HUES6 (cell line): ENCODE measurements around the gene TSPAN9.

Experiments used
- H3K27ac ChIP-seq: 2 replicates; pipeline ENCODE4 v1.7.0; 2013; ENCODE audit warnings: low read depth, mild to moderate bottlenecking, low read length, inconsistent platforms
- H3K27me3 ChIP-seq: 2 replicates; pipeline ENCODE4 v1.6.1; 2013; ENCODE audit warnings: low read length; ENCODE audit not compliant: control insufficient read depth, insufficient read depth
- H3K36me3 ChIP-seq: 2 replicates; pipeline ENCODE4 v1.6.1; 2013; ENCODE audit warnings: low read length; ENCODE audit not compliant: control insufficient read depth, insufficient read depth
- H3K4me1 ChIP-seq: 2 replicates; pipeline ENCODE4 v1.6.1; 2013; ENCODE audit warnings: low read length; ENCODE audit not compliant: control insufficient read depth, insufficient read depth
- H3K4me3 ChIP-seq: 2 replicates; pipeline ENCODE4 v1.5.1; 2013; ENCODE audit warnings: low read depth, low read length
- H3K9ac ChIP-seq: one replicate; pipeline ENCODE4 v1.6.1; 2013; ENCODE audit warnings: mild to moderate bottlenecking, low read length
- H3K9me3 ChIP-seq: 2 replicates; pipeline ENCODE4 v1.6.1; 2013; ENCODE audit warnings: low read depth, low read length; ENCODE audit not compliant: control insufficient read depth, insufficient read depth

The TSPAN9 gene

GRCh38 chr12:3135522-3136461 is 58.6 kb downstream of the TSPAN9 start:
- Histone ChIP-seq H3K4me3 (no peak overlapping the region), H3K9ac (no peak overlapping the region), H3K36me3 (no peaks in the 10 kb centered on the region), H3K9me3 (no peaks in the 10 kb centered on the region), H3K27me3 (no peaks in the 10 kb centered on the region), H3K4me1 (peaks cover 43% of the 10 kb centered on the region), H3K27ac (no peak overlapping the region)

GRCh38 chr12:3136641-3137267 is 59.6 kb downstream of the TSPAN9 start:
- Histone ChIP-seq H3K4me1 (peaks cover 36% of the 10 kb centered on the region), H3K4me3 (no peak overlapping the region), H3K9me3 (no peaks in the 10 kb centered on the region), H3K27ac (no peak overlapping the region), H3K27me3 (no peaks in the 10 kb centered on the region), H3K9ac (no peak overlapping the region), H3K36me3 (no peaks in the 10 kb centered on the region)

GRCh38 chr12:3137268-3137781 is 60.1 kb downstream of the TSPAN9 start:
- H3K4me1 ChIP-seq, result peaks cover 36% of the 10 kb centered on the region
- no peak overlapping the region for H3K9ac ChIP-seq
- no peaks in the 10 kb centered on the region for H3K36me3 ChIP-seq
- no peak overlapping the region for H3K4me3 ChIP-seq
- no peaks in the 10 kb centered on the region for H3K27me3 ChIP-seq
- no peaks in the 10 kb centered on the region for H3K9me3 ChIP-seq
- H3K27ac ChIP-seq, result no peak overlapping the region

DNA sequence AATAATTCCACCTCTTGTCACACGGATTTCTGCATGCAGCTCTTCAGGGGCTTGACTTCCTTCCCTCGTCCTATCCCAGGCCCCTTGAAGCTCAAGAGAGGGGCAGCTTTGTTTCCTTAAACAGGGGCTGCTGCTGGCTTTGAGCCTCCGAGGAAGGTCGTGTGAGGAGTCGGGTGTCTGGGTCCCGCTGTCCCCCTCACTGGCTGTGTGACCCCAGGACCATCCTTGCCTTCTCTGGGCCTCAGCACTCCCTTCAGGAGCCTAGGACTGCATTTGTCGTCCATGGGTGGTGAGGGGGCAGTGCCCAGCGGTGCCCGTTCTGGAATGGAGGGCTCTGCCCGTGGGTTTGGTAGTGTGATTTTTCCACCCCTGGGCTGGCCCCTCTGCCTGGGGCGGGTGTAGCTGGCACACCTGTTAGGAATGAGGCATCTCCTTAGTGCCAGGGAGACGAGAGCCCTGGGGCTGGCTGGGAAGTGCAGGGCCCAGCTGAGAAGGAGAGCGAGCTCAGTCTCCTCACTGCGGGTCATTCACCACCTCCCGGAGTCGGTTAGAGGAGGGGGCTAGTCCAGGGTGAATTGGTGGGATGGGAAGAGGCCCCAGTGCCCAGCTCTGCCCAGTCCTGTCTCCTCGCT is 60.8 kb downstream of the TSPAN9 start:
- Histone ChIP-seq H3K4me3 (no peak overlapping the region), H3K9ac (peak overlapping the region; percentile 31), H3K4me1 (peaks cover 30% of the 10 kb centered on the region), H3K9me3 (no peaks in the 10 kb centered on the region), H3K27me3 (no peaks in the 10 kb centered on the region), H3K27ac (no peak overlapping the region; the same call in 1 of the 2 replicates), H3K36me3 (no peaks in the 10 kb centered on the region)

DNA sequence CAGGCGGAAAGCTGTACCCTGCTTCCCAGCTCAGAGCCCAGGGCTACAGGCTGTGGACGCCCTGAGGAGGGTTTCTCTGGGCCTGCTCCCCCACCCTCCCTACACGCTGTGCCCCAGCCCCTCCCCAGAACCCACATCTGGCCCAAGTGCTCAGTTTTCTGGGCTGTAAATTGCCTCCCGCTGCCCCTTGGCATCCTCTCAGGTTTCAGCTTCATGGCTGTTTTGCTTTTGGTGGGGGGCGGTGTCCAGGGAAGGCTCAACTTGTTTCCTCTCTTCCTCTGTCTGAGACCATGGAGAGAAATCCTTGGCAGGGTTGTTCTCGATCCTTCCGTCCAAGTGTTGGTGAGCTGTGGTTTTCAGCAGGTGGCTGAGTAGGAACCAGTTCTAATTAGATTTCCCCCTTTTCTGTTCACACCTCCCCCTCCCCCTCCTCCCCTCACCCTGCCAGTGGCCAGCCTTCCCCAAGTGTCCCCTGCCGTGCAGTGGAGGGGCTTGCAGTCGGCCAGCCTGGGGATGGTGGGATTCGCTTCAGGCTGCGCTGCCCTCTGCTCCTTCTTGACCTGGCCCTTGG is 61.8 kb downstream of the TSPAN9 start:
- H3K9me3 ChIP-seq, result no peaks in the 10 kb centered on the region
- H3K9ac ChIP-seq, result no peak overlapping the region
- H3K36me3 ChIP-seq, result no peaks in the 10 kb centered on the region
- H3K4me3 ChIP-seq, result no peak overlapping the region
- peaks cover 28% of the 10 kb centered on the region for H3K4me1 ChIP-seq
- no peaks in the 10 kb centered on the region for H3K27me3 ChIP-seq
- H3K27ac ChIP-seq, result no peak overlapping the region

- Histone ChIP-seq H3K4me1 (peaks cover 28% of the 10 kb centered on the region), H3K27ac (no peak overlapping the region), H3K9me3 (no peaks in the 10 kb centered on the region), H3K36me3 (no peaks in the 10 kb centered on the region), H3K9ac (no peak overlapping the region), H3K27me3 (no peaks in the 10 kb centered on the region), H3K4me3 (no peak overlapping the region)
Measured at GRCh38 chr12:3139760-3140159, 62.6 kb downstream of the TSPAN9 start.

DNA sequence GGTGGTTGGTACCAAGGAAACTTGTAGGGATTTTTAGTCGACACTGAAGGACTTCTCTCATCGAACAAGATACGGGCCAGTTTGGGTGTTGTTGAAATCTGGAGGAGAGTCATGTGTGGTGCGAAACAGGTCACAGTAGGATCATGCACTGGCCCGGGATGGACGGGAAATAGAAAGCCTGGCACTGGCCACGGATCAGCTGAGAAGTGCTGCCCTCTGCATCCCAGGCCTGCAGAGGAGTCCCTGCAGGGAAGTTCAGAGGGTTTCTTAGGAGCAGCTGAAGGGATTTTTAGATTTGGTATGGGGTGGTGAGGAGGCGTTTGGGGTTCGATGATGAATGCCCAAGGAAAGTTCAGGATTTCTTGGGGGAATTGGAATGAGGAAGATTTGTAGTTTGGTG is 63.1 kb downstream of the TSPAN9 start:
- Histone ChIP-seq H3K27ac (no peak overlapping the region), H3K27me3 (no peaks in the 10 kb centered on the region), H3K9me3 (no peaks in the 10 kb centered on the region), H3K4me1 (peaks cover 28% of the 10 kb centered on the region), H3K36me3 (no peaks in the 10 kb centered on the region), H3K4me3 (no peak overlapping the region), H3K9ac (no peak overlapping the region)

GRCh38 chr12:3141339-3142321 is 64.5 kb downstream of the TSPAN9 start:
- no peaks in the 10 kb centered on the region for H3K27me3 ChIP-seq
- no peak overlapping the region for H3K27ac ChIP-seq
- no peak overlapping the region for H3K9ac ChIP-seq
- no peaks in the 10 kb centered on the region for H3K9me3 ChIP-seq
- H3K4me3 ChIP-seq, result no peak overlapping the region
- H3K36me3 ChIP-seq, result no peaks in the 10 kb centered on the region
- peaks cover 28% of the 10 kb centered on the region for H3K4me1 ChIP-seq

DNA sequence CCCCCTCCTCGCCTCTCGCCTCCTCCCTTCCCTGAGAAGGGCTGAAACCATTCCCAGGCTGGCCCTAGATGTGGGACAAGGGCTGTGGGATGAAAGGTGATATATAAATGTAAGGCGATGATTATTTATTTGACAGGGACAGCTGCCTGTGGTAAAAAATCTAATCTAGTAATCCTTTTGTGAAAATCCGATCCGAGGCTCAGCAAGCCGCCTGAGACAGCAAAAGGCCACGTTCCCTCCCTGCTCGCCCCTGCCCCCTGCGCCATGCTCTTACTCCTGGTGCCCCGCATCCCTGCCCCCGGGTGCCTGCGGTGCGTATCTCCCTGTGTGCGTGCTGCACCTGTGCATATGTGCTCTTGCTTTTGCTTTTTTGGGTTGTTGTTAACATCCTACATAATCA is 65.2 kb downstream of the TSPAN9 start:
- H3K4me1 ChIP-seq, result peaks cover 22% of the 10 kb centered on the region
- no peak overlapping the region for H3K27ac ChIP-seq
- no peak overlapping the region for H3K9ac ChIP-seq
- H3K4me3 ChIP-seq, result no peak overlapping the region
- no peaks in the 10 kb centered on the region for H3K9me3 ChIP-seq
- H3K27me3 ChIP-seq, result no peaks in the 10 kb centered on the region
- no peaks in the 10 kb centered on the region for H3K36me3 ChIP-seq

GRCh38 chr12:3144495-3144894 is 67.3 kb downstream of the TSPAN9 start:
- Histone ChIP-seq H3K4me3 (no peak overlapping the region), H3K36me3 (no peaks in the 10 kb centered on the region), H3K4me1 (peaks cover 13% of the 10 kb centered on the region), H3K27ac (no peak overlapping the region), H3K9me3 (no peaks in the 10 kb centered on the region), H3K9ac (no peak overlapping the region), H3K27me3 (no peaks in the 10 kb centered on the region)
